Breast epithelium (tissue), 4 donors: ENCODE results near the gene RNU6-9. TPM values are rescaled to one million over a fixed set of nuclear protein-coding genes. Genes with fewer than 3 reads are reported as not detected.

Experiments used
- DNase-seq, 2 donors: peaks; one replicate each; pipeline ENCODE4 v3.0.0-alpha.2; 2019; ENCODE audit warnings: low spot score in 2 of 2
- H3K27ac ChIP-seq, 2 donors: fragments of 200-600 bp; sonication (generic) in 1 of 2; one replicate each; pipeline ENCODE4 v1.5.1; 2016 to 2019; ENCODE audit warnings: mild to moderate bottlenecking in 1 of 2
- H3K27me3 ChIP-seq, 2 donors: fragments of 200-600 bp; sonication (generic) in 1 of 2; one replicate each; pipeline versions ENCODE4 v1.5.1 to v1.6.0; 2017 to 2019; ENCODE audit warnings: control low read depth in 1 of 2, mild to moderate bottlenecking in 1 of 2
- H3K36me3 ChIP-seq: fragments of 200-600 bp; one replicate; pipeline ENCODE4 v1.5.1; 2019
- H3K4me1 ChIP-seq, 2 donors: fragments of 200-600 bp; sonication (generic); one replicate each; pipeline ENCODE4 v1.5.1; 2016 to 2019; ENCODE audit warnings: control low read depth in 1 of 2
- H3K4me3 ChIP-seq, 3 donors: fragments of 200-600 bp; sonication (generic); 1 replicate in 2 of 3; 2 replicates in 1 of 3; pipeline ENCODE4 v1.5.1; 2016 to 2019; ENCODE audit warnings: mild to moderate bottlenecking in 3 of 3, moderate library complexity in 2 of 3
- H3K9me3 ChIP-seq, 2 donors: fragments of 200-600 bp; sonication (generic) in 1 of 2; one replicate each; pipeline ENCODE4 v1.5.1; 2016 to 2019; ENCODE audit warnings: control low read depth in 1 of 2
- CTCF ChIP-seq, 3 donors: fragments of 450-650 bp; IDR thresholded peaks; one replicate each; pipeline ENCODE4 v1.5.1; 2016 to 2017; ENCODE audit warnings: antibody characterized with exemption in 3 of 3, mild to moderate bottlenecking in 3 of 3, moderate library complexity in 3 of 3
- POLR2A ChIP-seq: fragments of 450-650 bp; IDR thresholded peaks from one replicate; pipeline ENCODE4 v1.6.1; 2016; ENCODE audit warnings: antibody characterized with exemption, mild to moderate bottlenecking, moderate library complexity
- POLR2AphosphoS5 ChIP-seq, 3 donors: sonication (generic); formaldehyde crosslinking; IDR thresholded peaks; one replicate each; pipeline ENCODE4 v1.6.1; 2017; ENCODE audit warnings: antibody characterized with exemption in 3 of 3
- intact Hi-C: fragments of 100-400 bp; cut with DNase I; formaldehyde crosslinking; loops from one replicate; pipeline ENCODE4 v1.15.1; 2023; ENCODE audit warnings: low total_unique reads
- total RNA-seq, 3 donors: library from RNA; depleted of rRNA; stranded (reverse); fragments of >200 nt; gene quantifications; one replicate each; pipeline ENCODE4 v1.1.0, GENCODE V29; 2016

RNU6-9 gene
- total RNA-seq, 3 donors from 2014 or later = not detected

GRCh38 chr19:872266-872951 lies 20.9 kb upstream of the RNU6-9 start:
- no peaks in the 10 kb centered on the region for H3K36me3 ChIP-seq

GRCh38 chr19:873084-873483 lies 20.2 kb upstream of the RNU6-9 start:
- Histone ChIP-seq H3K4me3 (no peak overlapping the region), H3K27ac (no peak overlapping the region)

More at GRCh38 chr19:872266-872951, 20.9 kb upstream of the RNU6-9 start:
- DNase-seq = no peak
- intact Hi-C loops = no loop called here
- TF ChIP-seq POLR2AphosphoS5 (IDR thresholded peaks at IDR 0.05) = no peak
- no peak for TF ChIP-seq CTCF (IDR thresholded peaks at IDR 0.05)
- H3K27me3 ChIP-seq = no peaks in the 10 kb centered on the region
- H3K4me1 ChIP-seq = no peaks in the 10 kb centered on the region
- no peak overlapping the region for H3K4me3 ChIP-seq
- no peaks in the 10 kb centered on the region for H3K9me3 ChIP-seq
- peak overlapping the region; percentile 4 to 74 for H3K27ac ChIP-seq

GRCh38 chr19:873561-874041 lies 19.7 kb upstream of the RNU6-9 start:
- Histone ChIP-seq H3K4me3 (no peak overlapping the region), H3K9me3 (no peaks in the 10 kb centered on the region), H3K27me3 (no peaks in the 10 kb centered on the region), H3K36me3 (no peaks in the 10 kb centered on the region), H3K4me1 (no peaks in the 10 kb centered on the region), H3K27ac (no peak overlapping the region)
- intact Hi-C loops = no loop called here
- DNase-seq = no peak
- TF ChIP-seq CTCF (IDR thresholded peaks at IDR 0.05) (no peak), POLR2A (no peak), POLR2AphosphoS5 (IDR thresholded peaks at IDR 0.05) (no peak)

More at GRCh38 chr19:873084-873483, 20.2 kb upstream of the RNU6-9 start:
- Histone ChIP-seq H3K36me3 (no peaks in the 10 kb centered on the region), H3K9me3 (no peaks in the 10 kb centered on the region), H3K27me3 (no peaks in the 10 kb centered on the region), H3K4me1 (no peaks in the 10 kb centered on the region)
- intact Hi-C loops = no loop called here
- TF ChIP-seq POLR2AphosphoS5 (IDR thresholded peaks at IDR 0.05) (no peak), CTCF (IDR thresholded peaks at IDR 0.05) (no peak), POLR2A (no peak)
- no peak for DNase-seq

GRCh38 chr19:875265-875879 lies 17.9 kb upstream of the RNU6-9 start:
- H3K36me3 ChIP-seq = no peaks in the 10 kb centered on the region
- H3K9me3 ChIP-seq = no peaks in the 10 kb centered on the region
- no peak overlapping the region for H3K27ac ChIP-seq
- intact Hi-C loops = no loop called here
- no peaks in the 10 kb centered on the region for H3K27me3 ChIP-seq
- no peak for DNase-seq
- TF ChIP-seq POLR2AphosphoS5 (IDR thresholded peaks at IDR 0.05) (no peak), POLR2A (no peak), CTCF (IDR thresholded peaks at IDR 0.05) (no peak)
- H3K4me3 ChIP-seq = no peak overlapping the region
- no peaks in the 10 kb centered on the region for H3K4me1 ChIP-seq

- TF ChIP-seq POLR2A (no peak), POLR2AphosphoS5 (IDR thresholded peaks at IDR 0.05) (no peak), CTCF (IDR thresholded peaks at IDR 0.05) (no peak)
- no peak for DNase-seq
- Histone ChIP-seq H3K4me3 (no peak overlapping the region), H3K4me1 (no peaks in the 10 kb centered on the region), H3K27ac (no peak overlapping the region), H3K36me3 (no peaks in the 10 kb centered on the region), H3K9me3 (no peaks in the 10 kb centered on the region), H3K27me3 (no peaks in the 10 kb centered on the region)
- intact Hi-C loops = no loop called here
Observed at GRCh38 chr19:876089-876488, 17.2 kb upstream of the RNU6-9 start.
